ENCODE results near the gene VPS11. TPM values are rescaled to one million over a fixed set of nuclear protein-coding genes. Genes with fewer than 3 reads are reported as not detected.

The VPS11 gene
- total and polyA plus RNA-seq, 2 experiments from 2014 or later, result 21.0 to 24.1 TPM

DNA sequence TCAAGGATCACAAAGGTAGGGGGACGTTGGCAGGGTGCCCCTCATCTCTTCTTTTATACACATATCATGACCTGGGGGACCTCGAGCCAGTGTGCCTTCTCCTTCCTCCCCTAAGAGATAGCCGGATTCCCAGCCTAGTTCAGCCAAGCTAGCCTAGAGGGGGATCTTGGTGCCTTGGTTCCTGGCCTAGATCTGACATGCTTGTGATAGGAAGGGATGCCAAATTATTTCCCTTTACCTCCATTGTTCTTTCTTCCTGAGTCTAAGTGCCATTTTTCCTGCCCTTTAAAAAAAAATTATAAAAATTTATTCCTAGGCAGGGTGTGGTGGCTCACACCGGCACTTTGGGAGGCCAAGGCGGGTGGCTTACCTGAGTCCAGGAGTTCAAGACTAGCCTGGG lies 46.7 kb downstream of the VPS11 start:
- Histone ChIP-seq H3F3A (ENCODE audit: insufficient read depth) (peaks cover 11% of the 10 kb centered on the region), H3K4me3 (no peak overlapping the region), H4K20me1 (ENCODE audit: insufficient read depth) (no peaks in the 10 kb centered on the region), H3K4me1 (ENCODE audit: insufficient read depth) (no peaks in the 10 kb centered on the region), H3K27ac (no peak overlapping the region), H3K9me2 (ENCODE audit: insufficient read depth) (no peaks in the 10 kb centered on the region), H3K9ac (no peak overlapping the region), H2AFZ (no peak overlapping the region), H3K79me2 (ENCODE audit: insufficient read depth) (peaks cover 11% of the 10 kb centered on the region), H3K27me3 (replicated peaks; ENCODE audit: insufficient read depth) (no peaks in the 10 kb centered on the region), H3K9me3 (ENCODE audit: low read depth) (no peaks in the 10 kb centered on the region), H3K36me3 (ENCODE audit: low read depth) (no peaks in the 10 kb centered on the region; the same call in 1 of the 2 replicates), H3K4me2 (ENCODE audit: unreplicated experiment) (no peak overlapping the region)
- DNase-seq, result no peak
- TF ChIP-seq EZH2 (IDR thresholded peaks at IDR 0.05; ENCODE audit: insufficient read depth, poor library complexity, severe bottlenecking) (no peak), EZH2phosphoT487 (IDR thresholded peaks at IDR 0.05; ENCODE audit: insufficient read depth, low read depth) (no peak)
- WGBS, 2 experiments (ENCODE audit: low coverage in 1 of 2, low lambda C conversion rate in 2 of 2, missing lambda C conversion rate in 2 of 2), result 93 to 96% methylated on average over 5 of the region's 5 CpGs
- in situ Hi-C loops (cut with MboI), result no loop called here

DNA sequence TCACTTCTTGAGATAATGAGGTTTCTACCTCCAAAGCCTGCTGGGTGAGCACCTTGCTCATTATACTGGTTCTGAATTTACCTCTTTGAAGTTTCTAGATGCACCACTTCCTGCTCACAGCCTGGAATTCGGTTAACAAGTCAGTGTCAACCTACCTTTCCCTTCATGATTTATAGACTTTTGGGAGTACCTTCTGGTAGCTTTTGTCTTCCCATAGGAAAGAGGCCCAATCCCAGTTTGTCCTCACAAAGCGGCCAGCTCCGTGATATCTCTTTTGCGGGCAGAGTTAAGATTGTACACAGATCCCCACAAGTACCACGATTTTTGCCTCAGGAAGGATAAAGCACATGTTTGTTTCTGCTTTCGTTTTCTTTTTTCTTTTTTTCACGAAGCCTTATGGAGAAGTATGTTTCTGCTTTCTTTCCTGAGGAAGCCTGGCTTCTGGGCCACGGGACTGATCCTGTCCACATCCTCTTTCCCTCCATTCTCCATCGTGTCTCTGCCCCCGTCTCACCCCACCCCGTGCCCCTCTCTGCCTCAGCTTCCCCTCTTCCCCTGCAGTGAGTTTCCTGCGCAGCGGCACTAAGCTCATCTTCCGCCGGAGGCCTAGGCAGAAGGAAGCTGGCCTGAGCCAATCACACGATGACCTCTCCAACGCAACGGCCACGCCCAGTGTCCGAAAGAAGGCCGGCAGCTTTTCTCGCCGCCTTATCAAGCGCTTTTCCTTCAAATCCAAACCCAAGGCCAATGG lies 48.0 kb downstream of the VPS11 start:
- peaks cover 11% of the 10 kb centered on the region for H3F3A ChIP-seq (ENCODE audit: insufficient read depth)
- no peaks in the 10 kb centered on the region for H3K79me2 ChIP-seq (ENCODE audit: insufficient read depth)
- in situ Hi-C loops (cut with MboI), result no loop called here
- H3K9me3 ChIP-seq (ENCODE audit: low read depth), result no peaks in the 10 kb centered on the region
- H3K36me3 ChIP-seq (ENCODE audit: low read depth), result no peaks in the 10 kb centered on the region; the same call in 1 of the 2 replicates
- no peaks in the 10 kb centered on the region for H4K20me1 ChIP-seq (ENCODE audit: insufficient read depth)
- H2AFZ ChIP-seq, result no peak overlapping the region
- H3K4me3 ChIP-seq, result no peak overlapping the region
- no peak for DNase-seq
- no peaks in the 10 kb centered on the region for H3K27me3 ChIP-seq (replicated peaks; ENCODE audit: insufficient read depth)
- TF ChIP-seq EZH2phosphoT487 (IDR thresholded peaks at IDR 0.05; ENCODE audit: insufficient read depth, low read depth) (no peak), EZH2 (IDR thresholded peaks at IDR 0.05; ENCODE audit: insufficient read depth, poor library complexity, severe bottlenecking) (no peak)
- H3K27ac ChIP-seq, result no peak overlapping the region
- H3K4me2 ChIP-seq (ENCODE audit: unreplicated experiment), result no peak overlapping the region
- no peaks in the 10 kb centered on the region for H3K9me2 ChIP-seq (ENCODE audit: insufficient read depth)
- WGBS, 2 experiments (ENCODE audit: low coverage in 1 of 2, low lambda C conversion rate in 2 of 2, missing lambda C conversion rate in 2 of 2), result 81 to 86% methylated on average over 17 to 24 of the region's 24 CpGs
- no peak overlapping the region for H3K9ac ChIP-seq
- H3K4me1 ChIP-seq (ENCODE audit: insufficient read depth), result no peaks in the 10 kb centered on the region

DNA sequence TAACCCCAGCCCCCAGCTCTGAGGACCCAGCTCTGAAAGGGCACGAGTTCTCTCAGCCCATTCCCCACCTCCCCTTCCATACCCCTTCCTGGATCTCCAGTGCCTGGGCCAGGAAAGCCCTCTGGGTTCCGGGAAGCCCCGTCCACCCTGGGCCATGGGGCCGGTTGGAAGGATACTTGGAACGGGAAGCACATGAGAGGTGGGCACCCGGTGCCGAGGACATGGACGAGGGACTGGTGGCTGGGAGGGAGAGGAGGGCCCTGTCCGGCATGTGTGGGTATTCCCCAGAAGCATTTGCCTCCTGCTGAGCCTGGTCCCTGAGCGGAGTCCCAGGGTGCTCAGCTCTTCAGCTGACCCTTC lies 48.6 kb downstream of the VPS11 start:
- H4K20me1 ChIP-seq (ENCODE audit: insufficient read depth), result no peaks in the 10 kb centered on the region
- no peak overlapping the region for H3K4me3 ChIP-seq
- H3K79me2 ChIP-seq (ENCODE audit: insufficient read depth), result no peaks in the 10 kb centered on the region
- DNase-seq, result no peak
- in situ Hi-C loops (cut with MboI), result no loop called here
- peaks cover 11% of the 10 kb centered on the region for H3F3A ChIP-seq (ENCODE audit: insufficient read depth)
- no peaks in the 10 kb centered on the region for H3K27me3 ChIP-seq (replicated peaks; ENCODE audit: insufficient read depth)
- TF ChIP-seq EZH2phosphoT487 (IDR thresholded peaks at IDR 0.05; ENCODE audit: insufficient read depth, low read depth), result no peak
- TF ChIP-seq EZH2 (IDR thresholded peaks at IDR 0.05; ENCODE audit: insufficient read depth, poor library complexity, severe bottlenecking), result no peak
- 84 to 88% methylated on average over 10 of the region's 10 CpGs for WGBS, 2 experiments (ENCODE audit: low coverage in 1 of 2, low lambda C conversion rate in 2 of 2, missing lambda C conversion rate in 2 of 2)
- H3K36me3 ChIP-seq (ENCODE audit: low read depth), result no peaks in the 10 kb centered on the region; the same call in 1 of the 2 replicates
- no peak overlapping the region for H3K27ac ChIP-seq
- no peaks in the 10 kb centered on the region for H3K9me2 ChIP-seq (ENCODE audit: insufficient read depth)
- H3K4me1 ChIP-seq (ENCODE audit: insufficient read depth), result no peaks in the 10 kb centered on the region
- no peak overlapping the region for H3K4me2 ChIP-seq (ENCODE audit: unreplicated experiment)
- no peaks in the 10 kb centered on the region for H3K9me3 ChIP-seq (ENCODE audit: low read depth)
- H3K9ac ChIP-seq, result no peak overlapping the region
- H2AFZ ChIP-seq, result no peak overlapping the region

DNA sequence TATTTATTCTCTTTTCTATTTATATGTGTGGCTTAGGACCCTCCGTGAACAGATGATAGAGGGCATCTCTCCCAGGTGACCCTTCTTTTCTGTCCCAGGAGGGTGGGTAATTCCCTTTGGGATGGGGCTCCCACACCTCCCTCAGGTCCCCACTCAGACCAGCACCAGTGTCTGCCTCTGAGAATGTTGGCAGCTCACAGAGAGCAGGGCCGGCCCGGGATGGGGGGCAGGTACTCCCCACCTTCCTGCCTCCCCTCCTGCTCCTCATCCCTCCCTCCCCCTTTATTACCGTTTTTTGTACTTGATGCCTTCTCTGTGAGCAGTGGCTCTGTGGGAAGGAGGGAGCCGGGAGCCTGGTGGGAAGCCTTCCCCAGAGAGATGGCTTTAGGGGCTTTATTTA lies 49.0 kb downstream of the VPS11 start:
- no peaks in the 10 kb centered on the region; the same call in 1 of the 2 replicates for H3K36me3 ChIP-seq (ENCODE audit: low read depth)
- H3K9me2 ChIP-seq (ENCODE audit: insufficient read depth), result no peaks in the 10 kb centered on the region
- in situ Hi-C loops (cut with MboI), result no loop called here
- H3K4me2 ChIP-seq (ENCODE audit: unreplicated experiment), result no peak overlapping the region
- no peak overlapping the region for H3K4me3 ChIP-seq
- no peak for DNase-seq
- no peaks in the 10 kb centered on the region for H4K20me1 ChIP-seq (ENCODE audit: insufficient read depth)
- no peak overlapping the region for H3K27ac ChIP-seq
- H3K4me1 ChIP-seq (ENCODE audit: insufficient read depth), result no peaks in the 10 kb centered on the region
- 63 to 67% methylated on average over 4 to 5 of the region's 5 CpGs for WGBS, 2 experiments (ENCODE audit: low coverage in 1 of 2, low lambda C conversion rate in 2 of 2, missing lambda C conversion rate in 2 of 2)
- H3K9ac ChIP-seq, result no peak overlapping the region
- no peak overlapping the region for H2AFZ ChIP-seq
- peaks cover 11% of the 10 kb centered on the region for H3F3A ChIP-seq (ENCODE audit: insufficient read depth)
- H3K9me3 ChIP-seq (ENCODE audit: low read depth), result no peaks in the 10 kb centered on the region
- H3K27me3 ChIP-seq (replicated peaks; ENCODE audit: insufficient read depth), result no peaks in the 10 kb centered on the region
- peaks cover 1% of the 10 kb centered on the region for H3K79me2 ChIP-seq (ENCODE audit: insufficient read depth)
- TF ChIP-seq EZH2phosphoT487 (IDR thresholded peaks at IDR 0.05; ENCODE audit: insufficient read depth, low read depth), result no peak
- no peak for TF ChIP-seq EZH2 (IDR thresholded peaks at IDR 0.05; ENCODE audit: insufficient read depth, poor library complexity, severe bottlenecking)
